Measurements from ENCODE around the gene AADACL4.

Gene AADACL4

DNA sequence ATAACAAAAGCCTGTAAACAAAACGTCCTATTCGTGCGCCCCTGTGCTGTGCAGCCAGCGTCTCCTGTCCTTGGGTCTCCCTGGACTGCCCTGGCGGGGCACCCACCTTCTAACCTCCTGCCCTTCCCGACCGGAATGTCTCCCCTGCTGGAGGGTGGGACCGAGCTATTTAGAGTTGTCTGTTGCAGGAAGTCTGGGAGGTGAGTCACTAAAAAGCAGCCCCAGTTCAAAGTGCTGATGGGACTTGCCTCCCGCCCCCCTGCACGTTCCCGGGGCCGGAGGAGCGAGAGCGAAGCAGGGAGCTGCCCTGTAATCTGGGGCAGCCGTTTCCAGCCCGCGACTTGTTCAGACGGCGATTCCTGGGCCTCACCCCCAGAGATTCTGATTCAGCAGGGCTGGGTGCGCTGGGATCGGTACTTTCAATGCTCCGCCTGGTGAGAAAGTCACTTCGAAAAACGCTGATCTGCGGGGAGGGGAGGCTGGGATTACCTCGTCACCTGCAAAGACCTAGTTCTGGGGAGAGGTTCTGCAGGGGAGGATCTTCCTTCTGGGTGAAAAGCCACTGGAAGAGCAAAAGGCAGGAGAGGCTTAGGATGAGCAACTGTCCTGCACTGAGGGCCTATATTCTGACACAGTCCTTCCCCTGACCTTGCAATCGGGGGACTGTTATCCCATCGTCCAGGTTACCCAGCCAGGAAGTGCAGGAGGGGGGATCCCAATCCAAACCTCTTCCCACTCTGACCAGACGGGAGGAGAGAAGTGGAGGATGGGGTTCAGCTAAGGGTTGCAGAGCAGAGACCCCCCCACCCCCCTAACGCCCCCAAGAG lies 24.7 kb upstream of the AADACL4 start:
- Histone ChIP-seq H3K4me3 (replicated peaks; ENCODE audit: insufficient read depth, low read length) (peak overlapping the region; percentile 51), H3K27ac (replicated peaks) (no peak overlapping the region), H3K27me3 (ENCODE audit: insufficient read depth, poor library complexity, severe bottlenecking) (peaks cover 28% of the 10 kb centered on the region)
- peak in 1 of 2 experiments; percentile 54 for DNase-seq (ENCODE audit: low read depth in 1 of 2, low spot score in 1 of 2)
- no peak for TF ChIP-seq POLR2AphosphoS5 (IDR thresholded peaks at IDR 0.05; ENCODE audit: low read depth)
- TF ChIP-seq REST (IDR thresholded peaks at IDR 0.05; ENCODE audit: insufficient replicate concordance, low read depth): no peak
- TF ChIP-seq SPI1 (IDR thresholded peaks at IDR 0.05; ENCODE audit: borderline replicate concordance, low read depth): no peak
- TF ChIP-seq, protein P1, sequence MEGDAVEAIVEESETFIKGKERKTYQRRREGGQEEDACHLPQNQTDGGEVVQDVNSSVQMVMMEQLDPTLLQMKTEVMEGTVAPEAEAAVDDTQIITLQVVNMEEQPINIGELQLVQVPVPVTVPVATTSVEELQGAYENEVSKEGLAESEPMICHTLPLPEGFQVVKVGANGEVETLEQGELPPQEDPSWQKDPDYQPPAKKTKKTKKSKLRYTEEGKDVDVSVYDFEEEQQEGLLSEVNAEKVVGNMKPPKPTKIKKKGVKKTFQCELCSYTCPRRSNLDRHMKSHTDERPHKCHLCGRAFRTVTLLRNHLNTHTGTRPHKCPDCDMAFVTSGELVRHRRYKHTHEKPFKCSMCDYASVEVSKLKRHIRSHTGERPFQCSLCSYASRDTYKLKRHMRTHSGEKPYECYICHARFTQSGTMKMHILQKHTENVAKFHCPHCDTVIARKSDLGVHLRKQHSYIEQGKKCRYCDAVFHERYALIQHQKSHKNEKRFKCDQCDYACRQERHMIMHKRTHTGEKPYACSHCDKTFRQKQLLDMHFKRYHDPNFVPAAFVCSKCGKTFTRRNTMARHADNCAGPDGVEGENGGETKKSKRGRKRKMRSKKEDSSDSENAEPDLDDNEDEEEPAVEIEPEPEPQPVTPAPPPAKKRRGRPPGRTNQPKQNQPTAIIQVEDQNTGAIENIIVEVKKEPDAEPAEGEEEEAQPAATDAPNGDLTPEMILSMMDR (IDR thresholded peaks at IDR 0.05; ENCODE audit: insufficient read depth, low read length): no peak
- no peak for TF ChIP-seq GABPA (IDR thresholded peaks at IDR 0.05; ENCODE audit: low read depth)

- DNase-seq (ENCODE audit: low read depth in 1 of 2, low spot score in 1 of 2): peak in 1 of 2 experiments; percentile 76
- no peak for TF ChIP-seq POLR2AphosphoS5 (IDR thresholded peaks at IDR 0.05; ENCODE audit: low read depth)
- TF ChIP-seq GABPA (IDR thresholded peaks at IDR 0.05; ENCODE audit: low read depth): no peak
- TF ChIP-seq, protein P1 (IDR thresholded peaks at IDR 0.05; ENCODE audit: insufficient read depth, low read length): peak; percentile 96
- TF ChIP-seq REST (IDR thresholded peaks at IDR 0.05; ENCODE audit: insufficient replicate concordance, low read depth): no peak
- H3K27me3 ChIP-seq (ENCODE audit: insufficient read depth, poor library complexity, severe bottlenecking): peaks cover 28% of the 10 kb centered on the region
- 0 out of 2 replicates have a peak overlapping the region, but pooled peaks have one; percentile 4 for H3K4me3 ChIP-seq (replicated peaks; ENCODE audit: insufficient read depth, low read length)
- no peak overlapping the region for H3K27ac ChIP-seq (replicated peaks)
These were observed 23.9 kb upstream of the AADACL4 start for GRCh38 chr1:12619792-12620487.

DNA sequence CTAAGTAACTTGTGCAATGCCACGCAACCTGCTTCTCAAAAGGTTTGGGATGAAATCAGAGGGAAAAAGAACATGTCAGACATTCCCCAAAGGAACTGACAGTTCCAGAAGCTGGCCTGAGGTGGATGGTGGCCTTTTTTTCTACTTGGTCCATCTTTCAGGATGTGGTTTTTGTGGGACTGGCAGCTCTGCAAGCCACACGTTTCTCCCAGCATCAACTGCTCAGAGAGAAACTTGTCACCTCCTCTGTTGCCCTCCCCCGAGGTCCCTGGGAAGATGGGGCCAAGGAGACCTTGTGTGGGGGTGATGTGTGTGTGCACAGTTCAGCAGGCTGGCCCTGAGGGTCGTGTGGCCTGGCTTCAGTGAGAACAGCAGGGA lies 23.4 kb upstream of the AADACL4 start:
- DNase-seq (ENCODE audit: low read depth in 1 of 2, low spot score in 1 of 2): no peak
- Histone ChIP-seq H3K27me3 (ENCODE audit: insufficient read depth, poor library complexity, severe bottlenecking) (peaks cover 28% of the 10 kb centered on the region), H3K4me3 (replicated peaks; ENCODE audit: insufficient read depth, low read length) (no peak overlapping the region), H3K27ac (replicated peaks) (no peak overlapping the region)
- TF ChIP-seq SPI1 (IDR thresholded peaks at IDR 0.05; ENCODE audit: borderline replicate concordance, low read depth) (no peak), GABPA (IDR thresholded peaks at IDR 0.05; ENCODE audit: low read depth) (no peak), REST (IDR thresholded peaks at IDR 0.05; ENCODE audit: insufficient replicate concordance, low read depth) (no peak), POLR2AphosphoS5 (IDR thresholded peaks at IDR 0.05; ENCODE audit: low read depth) (no peak)
- TF ChIP-seq, protein P1 (IDR thresholded peaks at IDR 0.05; ENCODE audit: insufficient read depth, low read length): no peak
